Measurements from ENCODE around the gene CMBL.
"Not testable (repeated sequence)": the region's sequence is repeated elsewhere in the genome, so short reads cannot be mapped to it uniquely, and the experiment has no call there.

CMBL gene

DNA sequence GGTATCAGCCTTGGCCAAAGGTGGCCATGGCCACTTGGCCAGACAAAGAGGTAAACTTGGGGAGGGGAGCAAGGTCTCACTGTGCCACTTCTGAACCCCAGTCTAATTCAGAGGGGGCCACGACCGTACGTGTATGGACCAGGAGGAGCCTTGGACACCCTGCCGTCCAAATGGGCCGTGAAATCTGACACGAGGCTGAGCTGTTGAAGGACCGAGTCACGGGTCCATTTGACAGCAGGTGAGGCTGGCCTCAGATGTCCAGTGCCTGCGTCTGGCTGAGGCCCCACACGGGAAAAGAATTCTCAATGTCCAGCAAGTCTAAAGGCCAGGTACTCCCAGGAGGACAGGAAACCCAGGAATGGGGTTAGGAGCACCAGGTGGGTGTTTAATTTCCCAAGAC lies 17.7 kb downstream of the CMBL start:
- FAIRE-seq (no peak), DNase-seq (ENCODE audit: insufficient read length) (no peak)
- no peak for TF ChIP-seq POLR2AphosphoS5 (IDR thresholded peaks at IDR 0.05; ENCODE audit: low read depth, low read length)
- TF ChIP-seq TAF1 (IDR thresholded peaks at IDR 0.05; ENCODE audit: borderline replicate concordance, low read depth, low read length) = no peak
- TF ChIP-seq POLR2A (IDR thresholded peaks at IDR 0.05; ENCODE audit: low read depth, low read length) = no peak

GRCh38 chr5:10289353-10289752 lies 18.3 kb downstream of the CMBL start:
- TF ChIP-seq TAF1 (IDR thresholded peaks at IDR 0.05; ENCODE audit: borderline replicate concordance, low read depth, low read length) (no peak), POLR2A (IDR thresholded peaks at IDR 0.05; ENCODE audit: low read depth, low read length) (no peak), POLR2AphosphoS5 (IDR thresholded peaks at IDR 0.05; ENCODE audit: low read depth, low read length) (no peak)
- no peak for FAIRE-seq
- no peak for DNase-seq (ENCODE audit: insufficient read length)

DNA sequence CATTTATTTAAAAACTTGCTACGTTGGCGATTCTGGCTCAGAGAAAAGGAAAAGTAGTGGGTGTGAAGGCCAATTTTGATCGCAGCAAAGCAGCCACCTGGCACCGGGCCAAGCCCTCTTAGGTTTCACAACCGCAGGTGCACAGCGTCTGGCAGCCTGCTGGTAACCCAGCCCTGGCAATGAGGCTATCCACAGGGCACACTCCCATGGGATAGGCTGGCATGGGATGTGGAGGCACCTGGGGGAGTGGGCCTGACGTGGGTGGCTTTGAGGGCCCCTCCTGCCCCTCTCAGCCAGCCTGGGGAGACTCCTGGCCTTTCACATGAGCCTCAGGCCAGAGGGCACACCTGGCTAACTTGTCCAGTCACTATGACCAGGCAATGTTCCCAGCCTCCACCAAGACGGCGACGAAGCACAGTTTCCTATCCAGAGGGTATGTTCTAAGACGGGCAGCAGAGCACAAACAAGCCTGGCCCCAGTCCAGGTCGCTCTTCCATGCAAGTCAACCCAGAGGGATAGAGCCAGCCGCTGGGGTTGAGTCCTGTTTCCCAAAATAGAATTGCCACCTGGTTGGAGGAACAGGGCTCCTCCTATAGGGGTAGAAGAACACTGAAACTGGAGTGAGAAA lies 19.0 kb downstream of the CMBL start:
- DNase-seq (ENCODE audit: insufficient read length) = peak; percentile 45
- no peak for FAIRE-seq
- TF ChIP-seq TAF1 (IDR thresholded peaks at IDR 0.05; ENCODE audit: borderline replicate concordance, low read depth, low read length) = no peak
- TF ChIP-seq POLR2AphosphoS5 (IDR thresholded peaks at IDR 0.05; ENCODE audit: low read depth, low read length) = no peak
- no peak for TF ChIP-seq POLR2A (IDR thresholded peaks at IDR 0.05; ENCODE audit: low read depth, low read length)

- DNase-seq (ENCODE audit: insufficient read length) = no peak
- no peak for TF ChIP-seq TAF1 (IDR thresholded peaks at IDR 0.05; ENCODE audit: borderline replicate concordance, low read depth, low read length)
- TF ChIP-seq POLR2A (IDR thresholded peaks at IDR 0.05; ENCODE audit: low read depth, low read length) = no peak
- TF ChIP-seq POLR2AphosphoS5 (IDR thresholded peaks at IDR 0.05; ENCODE audit: low read depth, low read length) = no peak
- no peak for FAIRE-seq
Measured at GRCh38 chr5:10286862-10287227, 20.9 kb downstream of the CMBL start.

DNA sequence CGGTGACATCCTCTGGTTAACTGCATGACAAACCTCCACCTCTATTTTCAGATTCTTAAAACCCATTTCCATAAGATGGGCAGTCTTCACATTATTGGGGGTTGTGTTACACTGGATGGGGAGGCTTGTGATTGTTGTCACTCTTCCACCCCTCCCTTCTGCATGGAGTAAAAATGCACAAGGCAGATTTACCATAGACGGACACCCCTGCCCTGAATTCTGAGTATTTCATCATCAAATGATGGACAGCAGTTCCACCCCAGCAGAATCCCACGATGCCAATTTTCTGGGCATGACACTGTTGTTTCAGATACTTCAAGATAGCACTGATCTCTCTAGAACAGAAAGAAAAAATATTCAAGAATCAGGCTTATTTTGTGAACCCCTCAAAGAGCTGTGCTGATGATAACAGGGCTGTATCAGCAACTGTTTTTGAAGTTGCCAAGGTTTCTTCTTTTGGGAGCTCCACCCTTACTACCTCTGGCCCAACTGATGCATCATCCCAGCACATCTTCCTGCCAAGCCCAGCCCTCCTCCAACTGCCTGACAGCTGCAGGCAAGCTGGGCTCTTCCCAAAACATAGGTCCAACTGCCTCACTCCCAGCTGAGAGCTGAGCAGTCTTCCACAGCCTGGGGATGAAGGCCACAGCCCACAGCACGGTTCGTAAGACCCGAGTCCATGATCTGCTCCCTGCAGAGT lies 21.4 kb downstream of the CMBL start:
- FAIRE-seq (no peak), DNase-seq (ENCODE audit: insufficient read length) (no peak)
- TF ChIP-seq POLR2AphosphoS5 (IDR thresholded peaks at IDR 0.05; ENCODE audit: low read depth, low read length) (no peak), TAF1 (IDR thresholded peaks at IDR 0.05; ENCODE audit: borderline replicate concordance, low read depth, low read length) (no peak), POLR2A (IDR thresholded peaks at IDR 0.05; ENCODE audit: low read depth, low read length) (no peak)

DNA sequence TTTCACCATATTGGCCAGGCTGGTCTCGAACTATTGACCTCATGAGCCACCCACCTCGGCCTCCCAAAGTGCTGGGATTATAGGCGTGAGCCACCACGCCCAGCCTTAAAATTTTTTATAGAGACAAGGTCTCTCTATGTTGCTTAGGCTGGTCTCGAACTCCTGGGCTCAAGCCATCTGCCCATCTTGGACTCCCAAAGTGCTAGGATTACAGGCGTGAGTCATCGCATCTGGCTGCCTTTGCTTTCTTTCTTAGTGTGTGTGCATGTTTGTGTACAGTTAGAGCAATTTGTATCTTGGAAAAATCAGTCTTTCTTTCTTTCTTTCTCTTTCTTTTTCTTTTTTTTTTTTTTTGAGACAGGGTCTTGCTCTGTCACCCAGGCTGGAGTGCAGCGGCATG lies 22.3 kb downstream of the CMBL start:
- not testable (repeated sequence) for DNase-seq (ENCODE audit: insufficient read length); FAIRE-seq

- peak; percentile 70 for DNase-seq (ENCODE audit: insufficient read length)
- peak; percentile 82 for FAIRE-seq
- TF ChIP-seq TAF1 (IDR thresholded peaks at IDR 0.05; ENCODE audit: borderline replicate concordance, low read depth, low read length) = no peak
- TF ChIP-seq POLR2A (IDR thresholded peaks at IDR 0.05; ENCODE audit: low read depth, low read length) = no peak
- no peak for TF ChIP-seq POLR2AphosphoS5 (IDR thresholded peaks at IDR 0.05; ENCODE audit: low read depth, low read length)
Measured at GRCh38 chr5:10283927-10284635, 23.6 kb downstream of the CMBL start.

- FAIRE-seq (no peak), DNase-seq (ENCODE audit: insufficient read length) (no peak)
- TF ChIP-seq TAF1 (IDR thresholded peaks at IDR 0.05; ENCODE audit: borderline replicate concordance, low read depth, low read length) (no peak), POLR2AphosphoS5 (IDR thresholded peaks at IDR 0.05; ENCODE audit: low read depth, low read length) (no peak)
Measured at GRCh38 chr5:10279925-10280720, 27.6 kb downstream of the CMBL start.

DNA sequence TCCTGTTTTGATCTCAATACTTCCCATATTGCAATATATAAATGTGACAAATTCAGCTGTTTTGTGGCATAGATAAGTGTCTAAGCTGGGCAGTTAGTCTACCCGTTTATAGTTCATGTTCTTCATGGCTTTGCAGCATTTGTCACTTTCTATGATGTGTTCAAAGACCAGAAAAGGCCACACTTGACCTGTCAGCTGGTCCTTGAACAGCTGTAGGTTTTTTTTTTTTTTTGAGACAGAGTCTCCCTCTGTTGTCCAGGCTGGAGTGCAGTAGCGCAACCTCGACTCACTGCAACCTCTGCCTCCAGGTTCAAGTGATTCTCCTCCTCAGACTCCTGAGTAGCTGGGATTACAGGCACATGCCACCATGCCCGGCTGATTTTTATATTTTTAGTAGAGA lies 28.4 kb downstream of the CMBL start:
- no peak for DNase-seq (ENCODE audit: insufficient read length)
- TF ChIP-seq TAF1 (IDR thresholded peaks at IDR 0.05; ENCODE audit: borderline replicate concordance, low read depth, low read length) = no peak
- no peak for TF ChIP-seq POLR2AphosphoS5 (IDR thresholded peaks at IDR 0.05; ENCODE audit: low read depth, low read length)
- no peak for TF ChIP-seq POLR2A (IDR thresholded peaks at IDR 0.05; ENCODE audit: low read depth, low read length)
- FAIRE-seq = no peak

DNA sequence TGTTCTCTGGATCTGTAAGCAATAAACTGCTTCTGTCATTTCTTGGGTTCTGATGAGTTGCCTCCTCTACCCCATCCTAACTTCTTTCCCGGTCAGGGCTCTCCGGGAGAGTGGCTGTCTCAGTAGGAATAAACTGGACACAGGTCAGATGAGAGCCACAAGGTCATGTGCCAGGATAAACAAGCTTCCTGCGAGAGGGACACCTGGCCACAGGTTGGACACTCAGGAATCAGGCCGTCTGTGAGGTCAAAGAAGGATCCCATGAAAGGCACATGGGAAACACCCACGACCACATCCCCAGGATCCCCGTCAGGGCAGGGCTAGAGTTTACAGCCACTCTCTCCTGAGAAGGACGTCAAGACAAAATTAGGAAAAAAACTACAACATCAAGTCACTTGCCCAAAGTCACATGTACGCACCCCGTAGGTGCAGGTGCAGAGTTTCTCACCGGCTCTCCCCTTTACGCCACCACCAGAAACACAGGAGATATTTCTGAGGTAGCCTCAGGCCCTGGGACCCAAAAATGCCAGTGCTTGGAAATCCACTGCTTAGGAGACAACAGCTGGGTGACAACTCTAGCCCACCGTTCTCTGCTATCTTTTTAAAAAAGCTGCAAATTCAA lies 28.9 kb downstream of the CMBL start:
- TF ChIP-seq TAF1 (IDR thresholded peaks at IDR 0.05; ENCODE audit: borderline replicate concordance, low read depth, low read length) (no peak), POLR2A (IDR thresholded peaks at IDR 0.05; ENCODE audit: low read depth, low read length) (no peak), POLR2AphosphoS5 (IDR thresholded peaks at IDR 0.05; ENCODE audit: low read depth, low read length) (no peak)
- no peak for DNase-seq (ENCODE audit: insufficient read length)
- FAIRE-seq = no peak

Measured in GM12892 (cell line).